Activated naive CD8-positive, alpha-beta T cell treated with anti-CD3 and anti-CD28 coated beads, Interleukin-2, amount 10 ng/mL, durations not matched to agents 7 days and 5 days (primary cell): ENCODE results near the gene RUVBL1. TPM values are rescaled to one million over a fixed set of nuclear protein-coding genes. Genes with fewer than 3 reads are reported as not detected.
A peak's percentile ranks its signal among the peaks of the same experiment; 100 is the strongest.

Source experiments
- ATAC-seq: fragments of 150-1000 bp; cut with Tn5 transposase; one replicate; pipeline ENCODE4 v1.10.0; 2021; ENCODE audit warnings: low read depth, moderate library complexity
- POLR2A ChIA-PET: fragments of 350-600 bp; sonication (Branson Sonifier 250); formaldehyde crosslinking; loops from one replicate; lab custom pipeline; 2021; ENCODE audit warnings: antibody characterized with exemption; lab: Charles Lee
- DNase-seq: peaks from one replicate; pipeline ENCODE4 v3.0.0; 2021
- H3K27ac Mint-ChIP-seq: one replicate; pipeline ENCODE4 v1.8.0; 2022; ENCODE audit warnings: mild to moderate bottlenecking, mixed read lengths
- H3K27me3 Mint-ChIP-seq: one replicate; pipeline ENCODE4 v1.8.0; 2022; ENCODE audit warnings: mild to moderate bottlenecking, moderate library complexity, mixed read lengths
- H3K36me3 Mint-ChIP-seq: one replicate; pipeline ENCODE4 v1.8.0; 2021; ENCODE audit warnings: mild to moderate bottlenecking, mixed read lengths
- H3K4me1 Mint-ChIP-seq: one replicate; pipeline ENCODE4 v1.8.0; 2021; ENCODE audit warnings: mixed read lengths
- H3K4me3 Mint-ChIP-seq: one replicate; pipeline ENCODE4 v1.8.0; 2022; ENCODE audit warnings: mild to moderate bottlenecking, moderate library complexity, mixed read lengths
- H3K9me3 Mint-ChIP-seq: one replicate; pipeline ENCODE4 v1.8.0; 2021; ENCODE audit warnings: mixed read lengths
- total RNA-seq, 2 experiments: library from RNA; stranded (reverse); gene quantifications; one replicate each; pipeline ENCODE4 v1.2.3, GENCODE V29; 2021

The RUVBL1 gene
- total RNA-seq, 2 experiments from 2014 or later = 37.0 to 37.2 TPM

GRCh38 chr3:128066676-128067075 lies 56.9 kb downstream of the RUVBL1 start:
- no peak for DNase-seq
- POLR2A ChIA-PET = no interaction called here

GRCh38 chr3:128066114-128066513 lies 57.5 kb downstream of the RUVBL1 start:
- Mint-ChIP-seq H3K27me3 (no peaks in the 10 kb centered on the region), H3K36me3 (peaks cover 44% of the 10 kb centered on the region), H3K27ac (no peak overlapping the region), H3K4me1 (peaks cover 13% of the 10 kb centered on the region), H3K4me3 (no peak overlapping the region), H3K9me3 (no peaks in the 10 kb centered on the region)
- no peak for DNase-seq
- POLR2A ChIA-PET = no interaction called here
- no peak for ATAC-seq

More at GRCh38 chr3:128066676-128067075, 56.9 kb downstream of the RUVBL1 start:
- Mint-ChIP-seq H3K27ac (peak overlapping the region; percentile 63), H3K4me3 (no peak overlapping the region), H3K27me3 (no peaks in the 10 kb centered on the region), H3K36me3 (peaks cover 39% of the 10 kb centered on the region), H3K9me3 (no peaks in the 10 kb centered on the region), H3K4me1 (peaks cover 13% of the 10 kb centered on the region)
- no peak for ATAC-seq

DNA sequence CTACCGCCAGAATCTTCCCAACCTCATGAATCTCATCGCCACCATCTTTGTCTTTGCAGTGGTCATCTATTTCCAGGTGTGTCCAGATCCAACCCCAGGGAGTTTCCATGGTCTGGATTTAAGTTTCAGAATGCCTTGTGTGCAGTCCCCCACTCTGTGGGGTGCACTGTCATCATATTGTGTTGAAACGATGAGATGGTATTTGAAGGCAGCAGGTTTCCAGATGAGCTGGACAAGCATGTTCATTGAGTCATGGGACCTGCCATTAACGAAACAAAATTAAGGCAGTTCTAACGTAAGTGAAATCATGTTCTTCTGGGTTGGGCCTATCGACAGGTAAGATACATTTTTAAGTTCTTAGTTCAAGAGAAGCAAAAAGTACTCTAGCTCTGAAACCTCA lies 58.6 kb downstream of the RUVBL1 start:
- POLR2A ChIA-PET = interaction anchor here (0.6 kb wide), 1 partner anchor 592 kb away, joined by 3 read pairs; no protein-coding TSS in a partner anchor
- H3K9me3 Mint-ChIP-seq = no peaks in the 10 kb centered on the region
- peaks cover 49% of the 10 kb centered on the region for H3K36me3 Mint-ChIP-seq
- no peak overlapping the region for H3K27ac Mint-ChIP-seq
- H3K27me3 Mint-ChIP-seq = no peaks in the 10 kb centered on the region
- H3K4me3 Mint-ChIP-seq = no peak overlapping the region
- no peak for DNase-seq
- no peak for ATAC-seq
- H3K4me1 Mint-ChIP-seq = peaks cover 11% of the 10 kb centered on the region

- H3K9me3 Mint-ChIP-seq = no peaks in the 10 kb centered on the region
- H3K4me1 Mint-ChIP-seq = peaks cover 11% of the 10 kb centered on the region
- H3K27ac Mint-ChIP-seq = peak overlapping the region; percentile 39
- peaks cover 51% of the 10 kb centered on the region for H3K36me3 Mint-ChIP-seq
- no peak overlapping the region for H3K4me3 Mint-ChIP-seq
- DNase-seq = no peak
- POLR2A ChIA-PET = no interaction called here
- no peak for ATAC-seq
- H3K27me3 Mint-ChIP-seq = no peaks in the 10 kb centered on the region
Observed at GRCh38 chr3:128063865-128064264, 59.7 kb downstream of the RUVBL1 start.

GRCh38 chr3:128062033-128062745 lies 61.4 kb downstream of the RUVBL1 start:
- POLR2A ChIA-PET = no interaction called here
- H3K4me3 Mint-ChIP-seq = no peak overlapping the region
- H3K4me1 Mint-ChIP-seq = peaks cover 5% of the 10 kb centered on the region
- H3K9me3 Mint-ChIP-seq = no peaks in the 10 kb centered on the region
- peaks cover 43% of the 10 kb centered on the region for H3K36me3 Mint-ChIP-seq
- DNase-seq = no peak
- H3K27me3 Mint-ChIP-seq = no peaks in the 10 kb centered on the region
- no peak for ATAC-seq
- peak overlapping the region; percentile 15 for H3K27ac Mint-ChIP-seq

DNA sequence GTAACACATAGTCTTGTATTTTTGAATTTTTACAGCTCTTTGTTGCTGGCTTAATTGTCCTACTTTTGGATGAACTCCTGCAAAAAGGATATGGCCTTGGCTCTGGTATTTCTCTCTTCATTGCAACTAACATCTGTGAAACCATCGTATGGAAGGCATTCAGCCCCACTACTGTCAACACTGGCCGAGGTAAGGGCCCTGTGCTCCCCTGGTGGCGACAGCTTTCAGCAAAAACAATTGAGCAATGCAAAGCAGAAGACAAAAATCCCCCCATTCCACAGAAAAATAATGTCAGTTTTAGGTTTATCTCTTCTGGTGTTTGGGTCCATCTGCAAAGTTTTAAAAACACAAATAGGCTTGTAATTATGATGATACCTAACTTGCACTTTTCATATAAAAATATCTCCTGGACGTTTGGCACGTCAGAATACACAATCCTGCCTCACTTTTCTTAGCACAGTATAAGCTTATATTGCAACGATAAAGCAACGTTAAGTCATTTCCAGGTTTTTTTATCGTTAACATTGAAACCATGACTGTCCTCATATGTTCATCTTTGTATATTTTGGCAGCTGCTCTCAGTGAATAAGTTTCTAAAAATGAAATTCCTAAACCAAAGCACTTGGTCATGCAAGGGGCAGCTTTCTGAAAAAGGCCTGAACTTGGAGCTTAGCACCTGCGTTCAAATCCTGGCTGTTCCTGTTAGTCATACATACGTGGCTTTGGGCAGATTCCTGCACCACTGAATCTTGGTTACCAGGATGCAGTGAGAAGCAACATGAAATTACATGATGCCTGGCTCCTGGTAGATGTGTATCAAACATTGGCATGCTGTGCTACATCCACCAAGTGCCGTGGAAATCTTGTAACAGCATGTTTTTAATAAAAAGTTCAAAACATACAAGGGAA lies 62.9 kb downstream of the RUVBL1 start:
- POLR2A ChIA-PET = no interaction called here
- Mint-ChIP-seq H3K36me3 (peaks cover 41% of the 10 kb centered on the region), H3K27me3 (no peaks in the 10 kb centered on the region), H3K27ac (no peak overlapping the region), H3K9me3 (no peaks in the 10 kb centered on the region), H3K4me3 (no peak overlapping the region), H3K4me1 (peaks cover 7% of the 10 kb centered on the region)
- no peak for ATAC-seq
- no peak for DNase-seq

GRCh38 chr3:128056258-128056657 lies 67.4 kb downstream of the RUVBL1 start:
- POLR2A ChIA-PET = interaction anchor here (1.2 kb wide), 1 partner anchor 67 kb away, joined by 4 read pairs; the partner anchor contains the start of gene RUVBL1
- ATAC-seq = no peak
- Mint-ChIP-seq H3K27ac (no peak overlapping the region), H3K4me3 (no peak overlapping the region), H3K27me3 (no peaks in the 10 kb centered on the region), H3K9me3 (no peaks in the 10 kb centered on the region), H3K36me3 (peaks cover 37% of the 10 kb centered on the region), H3K4me1 (peaks cover 29% of the 10 kb centered on the region)
- DNase-seq = no peak

DNA sequence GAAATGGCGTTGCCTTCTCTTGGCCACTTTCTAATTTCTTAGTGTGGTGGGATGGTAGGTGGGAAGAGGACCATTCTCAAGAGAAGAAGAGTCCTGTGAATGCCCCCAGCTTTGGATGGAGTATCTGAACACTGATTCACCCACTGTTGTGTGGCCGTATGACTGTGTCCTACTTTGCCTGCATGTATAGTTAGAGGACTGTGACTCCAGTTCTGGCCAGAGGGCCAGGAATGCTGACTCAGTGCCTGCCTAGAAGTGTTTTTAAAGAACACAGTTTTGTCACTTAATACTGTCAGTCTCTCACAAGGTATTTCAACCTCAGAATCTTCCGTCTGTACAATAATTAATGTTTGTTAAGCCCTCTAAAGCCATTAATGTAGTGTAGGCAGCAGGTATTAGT lies 69.2 kb downstream of the RUVBL1 start:
- H3K4me1 Mint-ChIP-seq = peaks cover 33% of the 10 kb centered on the region
- ATAC-seq (no peak), DNase-seq (no peak)
- peak overlapping the region; percentile 50 for H3K27ac Mint-ChIP-seq
- peaks cover 26% of the 10 kb centered on the region for H3K36me3 Mint-ChIP-seq
- POLR2A ChIA-PET = interaction anchor here (1.5 kb wide), 1 partner anchor 382 kb away, joined by 4 read pairs; the partner anchor contains the start of gene ABTB1
- H3K4me3 Mint-ChIP-seq = peak overlapping the region; percentile 91
- no peaks in the 10 kb centered on the region for H3K27me3 Mint-ChIP-seq
- H3K9me3 Mint-ChIP-seq = no peaks in the 10 kb centered on the region

DNA sequence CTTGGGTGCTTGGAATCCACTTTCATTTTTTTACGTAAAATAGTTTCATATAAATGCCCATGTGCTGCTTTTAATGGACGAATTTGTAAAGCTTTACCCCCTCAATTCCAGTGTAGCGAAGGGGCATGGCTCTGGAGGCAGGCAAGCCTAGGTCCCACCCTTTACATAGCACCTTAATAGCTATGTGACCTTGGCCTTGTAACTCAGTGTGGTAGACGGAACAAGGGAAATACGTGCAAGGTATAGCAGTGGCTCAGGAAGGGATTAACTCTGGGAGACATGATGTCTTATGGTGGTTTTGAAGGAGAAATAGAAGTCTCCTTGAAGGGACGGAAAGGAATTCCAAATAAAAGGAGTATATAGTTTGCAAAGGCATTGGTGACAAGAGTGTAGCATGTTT lies 70.0 kb downstream of the RUVBL1 start:
- ATAC-seq (no peak), DNase-seq (no peak)
- POLR2A ChIA-PET = interaction anchor here (1.5 to 3.3 kb wide), 3 partner anchors 70 to 455 kb away, joined by 4 to 14 read pairs (median 10); partner anchors contain the start of genes ABTB1, MCM2 and RUVBL1
- Mint-ChIP-seq H3K4me3 (peak overlapping the region; percentile 91), H3K9me3 (no peaks in the 10 kb centered on the region), H3K27me3 (no peaks in the 10 kb centered on the region), H3K36me3 (peaks cover 26% of the 10 kb centered on the region), H3K4me1 (peaks cover 33% of the 10 kb centered on the region), H3K27ac (peak overlapping the region; percentile 50)

DNA sequence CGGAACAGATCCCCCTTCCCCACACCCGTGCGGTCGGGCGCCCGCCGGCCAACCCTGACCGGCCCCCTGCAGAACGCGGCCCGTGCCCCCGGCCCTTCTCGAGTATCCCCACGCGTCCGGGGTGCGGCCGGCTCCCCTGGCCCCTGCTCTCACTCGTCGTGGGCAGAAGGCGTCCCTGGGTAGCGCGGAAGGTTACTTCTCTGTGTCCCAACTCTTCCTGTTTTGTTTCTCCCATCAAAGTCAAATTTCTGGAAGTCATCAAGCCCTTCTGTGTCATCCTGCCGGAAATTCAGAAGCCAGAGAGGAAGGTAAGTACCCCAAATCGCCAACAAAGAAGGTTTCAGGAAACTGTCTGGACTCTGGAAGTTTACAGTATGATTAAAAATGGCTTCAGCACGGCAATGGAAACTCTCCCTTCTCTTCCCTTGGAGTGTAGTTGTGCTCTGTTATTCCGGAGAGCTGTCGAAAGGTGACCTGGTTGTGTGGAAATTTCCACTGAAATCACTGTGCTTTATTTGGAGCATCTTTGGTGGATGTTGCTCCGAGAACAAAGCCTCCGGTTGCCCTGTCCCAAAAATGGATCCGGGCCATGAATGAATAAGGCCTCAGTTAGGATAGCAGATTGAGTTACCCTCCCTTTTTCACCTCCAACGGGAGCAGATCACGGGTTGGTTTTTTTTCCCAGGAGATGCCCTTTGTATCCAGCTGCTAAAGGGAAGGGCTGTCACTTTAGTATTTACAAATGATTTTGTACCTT lies 70.8 kb downstream of the RUVBL1 start:
- Mint-ChIP-seq H3K27me3 (peaks cover 6% of the 10 kb centered on the region), H3K4me1 (peaks cover 33% of the 10 kb centered on the region), H3K4me3 (peak overlapping the region; percentile 91), H3K27ac (peak overlapping the region; percentile 92), H3K9me3 (no peaks in the 10 kb centered on the region), H3K36me3 (peaks cover 25% of the 10 kb centered on the region)
- ATAC-seq (peak; percentile 3), DNase-seq (no peak)
- POLR2A ChIA-PET = interaction anchor here (0.5 to 3.3 kb wide), 6 partner anchors 22 to 454 kb away, joined by 3 to 14 read pairs (median 5); partner anchors contain the start of genes ABTB1, EEFSEC, MCM2 and RUVBL1

DNA sequence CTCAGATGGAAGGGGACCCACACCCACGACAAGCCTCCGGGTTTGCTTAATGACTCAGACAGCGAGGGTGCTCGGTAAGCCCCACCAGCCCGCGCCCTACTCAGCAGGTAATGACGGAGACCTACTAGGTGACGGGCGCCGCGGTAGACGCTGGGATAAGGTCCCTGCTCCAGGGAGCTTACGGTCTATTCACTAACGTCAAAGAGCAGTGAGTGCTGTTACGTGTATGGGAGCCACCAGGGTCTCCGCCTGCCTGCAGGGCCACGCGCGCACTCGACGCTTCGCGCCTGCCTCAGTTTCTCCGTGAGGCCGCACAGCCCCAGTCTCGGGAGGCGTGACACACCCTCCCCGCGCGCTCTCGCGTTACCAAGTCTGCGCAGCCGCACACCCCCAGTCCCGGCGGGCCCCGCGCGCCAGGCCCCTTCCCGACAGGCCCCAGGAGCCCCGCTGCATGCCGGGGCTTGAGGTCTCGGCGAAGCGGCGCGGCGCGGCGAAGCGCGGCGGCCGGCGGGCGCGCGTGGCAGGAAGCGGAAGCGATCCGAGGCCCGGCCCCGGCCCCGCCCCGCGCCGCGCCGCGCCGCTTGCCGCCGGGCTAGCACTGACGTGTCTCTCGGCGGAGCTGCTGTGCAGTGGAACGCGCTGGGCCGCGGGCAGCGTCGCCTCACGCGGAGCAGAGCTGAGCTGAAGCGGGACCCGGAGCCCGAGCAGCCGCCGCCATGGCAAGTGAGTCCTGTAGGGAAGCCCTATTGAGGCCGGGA lies 71.6 kb downstream of the RUVBL1 start, which contains the start of gene SEC61A1:
TSS of gene SEC61A1 (plus strand) at position 601 of the 758 bp plus-strand sequence. CDS start at position 717, 116 bp downstream.
- Mint-ChIP-seq H3K27me3 (peaks cover 7% of the 10 kb centered on the region), H3K36me3 (peaks cover 17% of the 10 kb centered on the region), H3K27ac (peak within 1 kb of the TSS; percentile 92), H3K4me1 (peaks cover 31% of the 10 kb centered on the region), H3K9me3 (no peaks in the 10 kb centered on the region), H3K4me3 (peak within 1 kb of the TSS; percentile 94)
- ATAC-seq (peak; percentile 98), DNase-seq (peak; percentile 97)
- POLR2A ChIA-PET = interaction anchor here (0.6 to 3.3 kb wide), 4 partner anchors 71 to 454 kb away, joined by 3 to 14 read pairs (median 6); partner anchors contain the start of genes EEFSEC, MCM2 and RUVBL1

- Mint-ChIP-seq H3K27ac (peak overlapping the region; percentile 89), H3K9me3 (no peaks in the 10 kb centered on the region), H3K36me3 (peaks cover 17% of the 10 kb centered on the region), H3K4me3 (peak overlapping the region; percentile 94), H3K27me3 (peaks cover 9% of the 10 kb centered on the region), H3K4me1 (peaks cover 31% of the 10 kb centered on the region)
- no peak for ATAC-seq
- no peak for DNase-seq
- POLR2A ChIA-PET = interaction anchor here (3.3 kb wide), 1 partner anchor 72 kb away, joined by 14 read pairs; the partner anchor contains the start of gene RUVBL1
Observed at GRCh38 chr3:128051459-128051836, 72.2 kb downstream of the RUVBL1 start.
